Mesenchymal stem cell (in vitro differentiated cells and primary cell): ENCODE data around the gene ZCCHC3.

Experiments used
- DNase-seq: peaks from one replicate; pipeline ENCODE4 v3.0.0-alpha.2; 2013
- H2AFZ ChIP-seq: one replicate; pipeline ENCODE4 v1.6.1; 2013; ENCODE audit warnings: low read depth, mild to moderate bottlenecking, control low read depth, inconsistent platforms, low read length, moderate library complexity
- H2AK5ac ChIP-seq: 2 replicates; pipeline ENCODE4 v1.6.1; 2013; ENCODE audit warnings: low read length, moderate library complexity, mild to moderate bottlenecking, inconsistent platforms; ENCODE audit not compliant: severe bottlenecking
- H2BK120ac ChIP-seq: one replicate; pipeline ENCODE4 v1.6.1; 2013; ENCODE audit warnings: low read depth, mild to moderate bottlenecking, inconsistent platforms, low read length, moderate library complexity
- H2BK12ac ChIP-seq, 2 experiments: one replicate each; pipeline ENCODE4 v1.6.1; 2013; ENCODE audit warnings: inconsistent platforms in 2 of 2, low read length in 2 of 2, mild to moderate bottlenecking in 2 of 2, moderate library complexity in 2 of 2, control low read depth in 1 of 2
- H2BK15ac ChIP-seq: one replicate; pipeline ENCODE4 v1.6.1; 2013; ENCODE audit warnings: mild to moderate bottlenecking, low read depth, inconsistent platforms; ENCODE audit not compliant: poor library complexity, severe bottlenecking
- H2BK5ac ChIP-seq: 2 replicates; pipeline ENCODE4 v1.6.1; 2013; ENCODE audit warnings: low read depth, mild to moderate bottlenecking, low read length, control low read depth, inconsistent platforms; ENCODE audit not compliant: poor library complexity, severe bottlenecking
- H3K14ac ChIP-seq, 2 experiments: one replicate each; pipeline ENCODE4 v1.6.1; 2013; ENCODE audit warnings: inconsistent platforms in 2 of 2, low read length in 2 of 2, control low read depth in 1 of 2, mild to moderate bottlenecking in 1 of 2, moderate library complexity in 1 of 2
- H3K18ac ChIP-seq, 2 experiments: one replicate each; pipeline ENCODE4 v1.6.1; 2013; ENCODE audit warnings: inconsistent platforms in 2 of 2, low read length in 2 of 2, control low read depth in 1 of 2, low read depth in 1 of 2, mild to moderate bottlenecking in 1 of 2
- H3K23ac ChIP-seq, 2 experiments: one replicate each; pipeline ENCODE4 v1.6.1; 2013; ENCODE audit warnings: inconsistent platforms in 2 of 2, low read length in 2 of 2, mild to moderate bottlenecking in 2 of 2, moderate library complexity in 2 of 2, control low read depth in 1 of 2
- H3K27ac ChIP-seq: 2 replicates; pipeline ENCODE4 v1.5.1; 2013; ENCODE audit warnings: mild to moderate bottlenecking, moderate library complexity, low read length, control low read depth, inconsistent platforms; ENCODE audit not compliant: poor library complexity, severe bottlenecking
- H3K27me3 ChIP-seq, 2 experiments: 2 replicates each; pipeline versions ENCODE4 v1.6.1 to v1.7.0; 2013; ENCODE audit warnings: low read length in 2 of 2, mild to moderate bottlenecking in 2 of 2, moderate library complexity in 2 of 2, control low read depth in 1 of 2, inconsistent platforms in 1 of 2; ENCODE audit not compliant: control insufficient read depth in 1 of 2, insufficient read depth in 1 of 2
- H3K36me3 ChIP-seq, 2 experiments: 2 replicates each; pipeline versions ENCODE4 v1.6.1 to v1.7.0; 2013; ENCODE audit warnings: low read length in 2 of 2, control low read depth in 1 of 2, inconsistent platforms in 1 of 2, low read depth in 1 of 2, mild to moderate bottlenecking in 1 of 2; ENCODE audit not compliant: insufficient read depth in 2 of 2, control insufficient read depth in 1 of 2
- H3K4ac ChIP-seq, 2 experiments: one replicate each; pipeline ENCODE4 v1.6.1; 2013; ENCODE audit warnings: inconsistent platforms in 2 of 2, low read length in 2 of 2, mild to moderate bottlenecking in 2 of 2, moderate library complexity in 2 of 2, control low read depth in 1 of 2, low read depth in 1 of 2
- H3K4me1 ChIP-seq: 2 replicates; pipeline ENCODE4 v1.6.1; 2013; ENCODE audit warnings: low read depth, low read length, control low read depth; ENCODE audit not compliant: control insufficient read depth, insufficient read depth
- H3K4me2 ChIP-seq: 2 replicates; pipeline ENCODE4 v1.6.1; 2013; ENCODE audit warnings: low read length, mild to moderate bottlenecking, inconsistent platforms; ENCODE audit not compliant: poor library complexity, severe bottlenecking
- H3K4me3 ChIP-seq, 2 experiments: 2 replicates each; pipeline versions ENCODE4 v1.5.1 to v1.7.0; 2013; ENCODE audit warnings: low read length in 2 of 2, mild to moderate bottlenecking in 2 of 2, control low read depth in 1 of 2, low read depth in 1 of 2; ENCODE audit not compliant: insufficient read depth in 1 of 2
- H3K79me1 ChIP-seq: replicated peaks from 2 replicates; pipeline ENCODE4 v1.6.1; 2013; ENCODE audit warnings: mild to moderate bottlenecking, control low read depth, low read length, inconsistent platforms; ENCODE audit not compliant: poor library complexity, severe bottlenecking
- H3K9ac ChIP-seq: 2 replicates; pipeline ENCODE4 v1.7.0; 2013; ENCODE audit warnings: mild to moderate bottlenecking, low read length, moderate library complexity
- H3K9me3 ChIP-seq: 2 replicates; pipeline ENCODE4 v1.7.0; 2013; ENCODE audit warnings: mild to moderate bottlenecking, low read length; ENCODE audit not compliant: control insufficient read depth
- H4K8ac ChIP-seq: one replicate; pipeline ENCODE4 v1.6.1; 2013; ENCODE audit warnings: inconsistent platforms, mild to moderate bottlenecking, low read length, moderate library complexity
- H4K91ac ChIP-seq: one replicate; pipeline ENCODE4 v1.6.1; 2013; ENCODE audit warnings: mild to moderate bottlenecking, low read length, inconsistent platforms
- WGBS: methylation state at CpG from one replicate; pipeline ENCODE4 v1.1.7; 2013; ENCODE audit warnings: mixed read lengths; 5-methylcytosine and 5-hydroxymethylcytosine counted together

ZCCHC3 gene

DNA sequence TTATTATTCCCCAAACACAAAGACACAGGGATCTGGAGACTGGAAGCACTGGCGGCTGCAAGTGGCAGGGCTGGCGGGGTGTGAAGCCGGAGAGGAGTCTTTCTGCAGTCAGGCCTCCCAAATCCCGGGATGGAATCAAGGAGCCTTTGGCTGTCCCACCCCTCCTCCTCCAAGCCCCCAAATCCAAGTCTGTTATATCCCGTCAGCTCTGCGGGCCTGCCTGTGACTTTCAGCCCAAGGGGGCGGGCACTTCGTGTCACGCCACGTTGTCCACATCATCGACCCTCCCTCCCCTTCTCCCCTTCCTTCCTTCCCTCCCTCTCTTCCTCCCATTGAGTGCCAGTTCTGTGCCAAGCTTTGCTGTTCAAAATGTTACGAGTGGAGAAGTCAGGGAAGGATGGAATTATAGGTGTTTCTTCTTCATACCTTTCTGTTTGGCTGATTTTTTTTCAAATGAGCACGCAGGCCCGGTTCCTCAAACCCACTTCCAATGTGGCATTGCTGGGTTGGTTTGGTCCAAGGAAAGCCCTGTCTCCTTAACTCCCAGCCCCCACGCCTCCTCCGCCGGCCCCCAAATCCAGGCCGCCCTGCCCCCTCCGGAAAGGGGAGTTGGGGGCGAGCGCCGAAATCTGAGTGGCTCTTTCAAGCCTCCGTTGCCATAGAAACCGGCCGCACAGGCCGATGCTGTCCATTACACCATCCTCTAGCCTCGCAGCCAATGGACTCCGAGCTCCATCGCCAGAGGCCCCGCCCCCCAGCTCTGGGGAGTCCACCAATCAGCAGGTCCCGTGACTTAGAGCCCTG lies 12.7 kb downstream of the ZCCHC3 start:
- Histone ChIP-seq H3K9ac (peak overlapping the region; percentile 96), H3K4me1 (peaks cover 5% of the 10 kb centered on the region), H3K18ac (peak overlapping the region; percentile 86 to 92), H3K4ac (peak overlapping the region; percentile 48 to 96), H3K36me3 (no peaks in the 10 kb centered on the region), H2BK5ac (peak overlapping the region; percentile 81), H3K23ac (peak overlapping the region in 1 of 2 experiments; percentile 70), H3K14ac (peak overlapping the region; percentile 39 to 55), H2AFZ (peak overlapping the region; percentile 43), H3K9me3 (no peaks in the 10 kb centered on the region), H3K27ac (peak overlapping the region; percentile 91), H2BK15ac (peak overlapping the region; percentile 12), H3K79me1 (no peaks in the 10 kb centered on the region), H4K8ac (peak overlapping the region; percentile 89), H3K27me3 (no peaks in the 10 kb centered on the region), H2BK120ac (peak overlapping the region; percentile 89), H2AK5ac (no peak overlapping the region), H4K91ac (peak overlapping the region; percentile 90), H2BK12ac (peak overlapping the region; percentile 51 to 90), H3K4me2 (peak overlapping the region; percentile 89), H3K4me3 (peak overlapping the region; percentile 47 to 78)
- WGBS: under 1% methylated on average over 29 of the region's 31 CpGs
- DNase-seq: peak; percentile 100

DNA sequence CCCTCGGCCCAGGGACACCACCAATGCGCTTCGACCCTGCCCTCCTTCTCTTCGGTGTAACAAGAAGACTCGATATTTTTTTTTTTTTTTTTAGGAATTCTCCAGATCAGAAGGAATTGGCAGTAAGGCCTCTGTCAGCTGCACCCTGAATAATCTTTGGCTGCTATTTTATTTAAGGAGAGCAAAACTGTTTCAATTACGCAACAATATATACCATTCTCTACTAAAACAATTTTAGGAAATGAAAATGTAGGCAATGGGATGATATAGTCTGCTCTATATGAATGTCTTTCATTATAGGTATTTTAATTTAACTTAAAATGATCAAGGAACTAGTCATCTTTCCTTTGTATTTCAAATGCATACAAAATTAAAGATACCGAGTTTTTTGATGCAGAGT lies 13.3 kb downstream of the ZCCHC3 start:
- Histone ChIP-seq H2BK15ac (no peak overlapping the region), H2BK5ac (no peak overlapping the region)

DNA sequence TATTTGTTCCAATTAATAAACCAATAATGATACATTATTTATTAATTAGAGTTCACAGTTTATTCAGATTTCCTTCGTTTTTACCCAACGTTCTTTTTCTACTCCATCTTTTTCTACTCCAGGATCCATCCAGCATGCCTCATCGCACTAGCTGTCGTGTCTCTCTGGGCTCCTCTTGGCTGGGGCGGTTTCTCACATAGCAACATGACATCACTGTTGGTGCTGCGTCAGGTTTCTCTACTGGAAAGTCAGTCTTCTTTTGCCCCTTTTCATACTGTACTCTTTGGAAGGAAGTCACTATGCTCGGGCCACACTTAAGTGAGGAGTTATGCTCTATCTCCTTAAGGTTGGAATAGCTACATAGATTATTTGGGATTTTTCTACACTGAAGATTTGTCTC lies 14.2 kb downstream of the ZCCHC3 start:
- H2BK15ac ChIP-seq: no peak overlapping the region
- H2BK5ac ChIP-seq: no peak overlapping the region
- H3K4me1 ChIP-seq: peaks cover 5% of the 10 kb centered on the region
- H3K79me1 ChIP-seq: no peaks in the 10 kb centered on the region
- no peaks in the 10 kb centered on the region for H3K27me3 ChIP-seq
- no peaks in the 10 kb centered on the region for H3K36me3 ChIP-seq
- H2BK120ac ChIP-seq: no peak overlapping the region
- peak overlapping the region in 1 of 2 experiments; percentile 31 for H3K18ac ChIP-seq
- no peak overlapping the region for H4K8ac ChIP-seq
- 93% methylated on average over 6 of the region's 7 CpGs for WGBS
- peak overlapping the region in 1 of 2 experiments; percentile 30 for H3K4ac ChIP-seq
- H3K27ac ChIP-seq: no peak overlapping the region
- no peak overlapping the region for H3K9ac ChIP-seq
- no peak overlapping the region for H3K4me2 ChIP-seq
- no peak overlapping the region for H2AK5ac ChIP-seq
- H3K23ac ChIP-seq: no peak overlapping the region
- DNase-seq: no peak
- H4K91ac ChIP-seq: no peak overlapping the region
- H3K4me3 ChIP-seq: no peak overlapping the region
- H3K9me3 ChIP-seq: no peaks in the 10 kb centered on the region
- no peak overlapping the region for H2BK12ac ChIP-seq
- no peak overlapping the region for H3K14ac ChIP-seq
- H2AFZ ChIP-seq: no peak overlapping the region

More for the DNA sequence above, 13.3 kb downstream of the ZCCHC3 start:
- H3K4me1 ChIP-seq: peaks cover 5% of the 10 kb centered on the region
- H2BK120ac ChIP-seq: no peak overlapping the region
- DNase-seq: no peak
- H3K27ac ChIP-seq: no peak overlapping the region
- H2AFZ ChIP-seq: no peak overlapping the region
- WGBS: 0% methylated on average over 1 of the region's 7 CpGs
- no peak overlapping the region for H3K14ac ChIP-seq
- H4K8ac ChIP-seq: no peak overlapping the region
- H3K4me2 ChIP-seq: no peak overlapping the region
- no peak overlapping the region for H3K23ac ChIP-seq
- H3K18ac ChIP-seq: no peak overlapping the region
- H2BK12ac ChIP-seq: no peak overlapping the region
- H3K79me1 ChIP-seq: no peaks in the 10 kb centered on the region
- no peaks in the 10 kb centered on the region for H3K36me3 ChIP-seq
- no peak overlapping the region for H2AK5ac ChIP-seq
- H3K4me3 ChIP-seq: peak overlapping the region in 1 of 2 experiments; percentile 19
- H3K27me3 ChIP-seq: no peaks in the 10 kb centered on the region
- no peak overlapping the region for H3K4ac ChIP-seq
- no peak overlapping the region for H4K91ac ChIP-seq
- H3K9ac ChIP-seq: peak overlapping the region; percentile 96
- no peaks in the 10 kb centered on the region for H3K9me3 ChIP-seq

DNA sequence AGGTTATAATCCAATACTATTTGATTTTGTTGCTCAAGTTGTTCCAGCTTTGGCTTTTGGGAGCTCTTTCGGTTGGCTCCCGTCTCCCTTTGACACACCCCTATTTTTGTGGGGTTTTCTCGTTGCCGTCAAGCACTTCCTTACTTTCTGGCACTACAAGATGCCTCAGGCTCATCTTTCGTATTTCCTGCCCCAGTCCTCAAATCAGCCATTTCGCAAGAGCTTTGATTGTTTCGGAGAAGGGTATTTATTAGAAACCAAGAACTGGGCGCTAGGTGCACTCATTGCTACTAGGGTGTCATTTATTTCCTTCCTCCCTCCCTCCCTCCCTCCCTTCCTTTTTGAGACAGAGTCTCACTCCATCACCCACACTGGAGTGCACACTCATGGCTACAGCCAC lies 14.7 kb downstream of the ZCCHC3 start:
- Histone ChIP-seq H4K8ac (no peak overlapping the region), H3K18ac (peak overlapping the region in 1 of 2 experiments; percentile 42), H4K91ac (no peak overlapping the region), H3K4me1 (peaks cover 5% of the 10 kb centered on the region), H3K23ac (no peak overlapping the region), H3K14ac (no peak overlapping the region), H3K4me3 (no peak overlapping the region), H2BK12ac (no peak overlapping the region), H2BK15ac (no peak overlapping the region), H3K9ac (no peak overlapping the region), H3K27me3 (no peaks in the 10 kb centered on the region), H2BK5ac (no peak overlapping the region), H2AFZ (no peak overlapping the region), H3K4ac (no peak overlapping the region), H2BK120ac (no peak overlapping the region), H3K4me2 (no peak overlapping the region), H3K36me3 (peaks cover 0 to 2% of the 10 kb centered on the region in 2 experiments), H3K79me1 (no peaks in the 10 kb centered on the region), H3K9me3 (no peaks in the 10 kb centered on the region), H3K27ac (no peak overlapping the region), H2AK5ac (no peak overlapping the region)
- no peak for DNase-seq
- 95% methylated on average over 8 of the region's 8 CpGs for WGBS
